Hepatocyte (in vitro differentiated cells): ENCODE data around the gene DCXR. TPM values are rescaled to one million over a fixed set of nuclear protein-coding genes. Genes with fewer than 3 reads are reported as not detected.

Experiments used
- DNase-seq: peaks from one replicate; pipeline ENCODE4 v3.0.0-alpha.2; 2016; ENCODE audit warnings: low spot score
- H2AFZ ChIP-seq: fragments of 200-600 bp; sonication (generic); 2 replicates; pipeline ENCODE4 v1.6.0; 2016; ENCODE audit warnings: antibody characterized with exemption, mild to moderate bottlenecking
- H3K27ac ChIP-seq: fragments of 200-600 bp; sonication (generic); 2 replicates; pipeline ENCODE4 v1.5.1; 2016; ENCODE audit warnings: mild to moderate bottlenecking
- H3K27me3 ChIP-seq: fragments of 200-600 bp; sonication (generic); 2 replicates; pipeline ENCODE4 v1.6.1; 2016
- H3K36me3 ChIP-seq: fragments of 200-600 bp; sonication (generic); replicated peaks from 2 replicates; pipeline ENCODE4 v1.5.1; 2016; ENCODE audit warnings: low read depth; ENCODE audit not compliant: insufficient read depth
- H3K4me1 ChIP-seq: fragments of 200-600 bp; sonication (generic); 2 replicates; pipeline ENCODE4 v1.5.1; 2016; ENCODE audit warnings: mild to moderate bottlenecking, moderate library complexity; ENCODE audit not compliant: insufficient read depth
- H3K4me2 ChIP-seq: fragments of 200-600 bp; sonication (generic); 2 replicates; pipeline ENCODE4 v1.6.0; 2016
- H3K4me3 ChIP-seq: fragments of 200-600 bp; sonication (generic); 2 replicates; pipeline ENCODE4 v1.5.1; 2016; ENCODE audit warnings: mild to moderate bottlenecking
- H3K79me2 ChIP-seq: fragments of 200-600 bp; sonication (generic); 2 replicates; pipeline ENCODE4 v1.6.0; 2017; ENCODE audit warnings: mild to moderate bottlenecking
- H3K9me2 ChIP-seq: fragments of 200-600 bp; sonication (generic); replicated peaks from 2 replicates; pipeline ENCODE4 v1.6.0; 2017; ENCODE audit warnings: mild to moderate bottlenecking; ENCODE audit not compliant: insufficient read depth
- H3K9me3 ChIP-seq: fragments of 200-600 bp; sonication (generic); 2 replicates; pipeline ENCODE4 v1.5.1; 2016; ENCODE audit warnings: low read depth, mild to moderate bottlenecking
- H4K20me1 ChIP-seq: fragments of 200-600 bp; sonication (generic); 2 replicates; pipeline ENCODE4 v1.6.0; 2016; ENCODE audit warnings: mild to moderate bottlenecking; ENCODE audit not compliant: insufficient read depth, poor library complexity, severe bottlenecking
- EZH2 ChIP-seq: fragments of 200-600 bp; sonication (generic); IDR thresholded peaks from 2 replicates; pipeline ENCODE4 v1.6.1; 2016; ENCODE audit warnings: antibody characterized with exemption, mild to moderate bottlenecking, borderline replicate concordance
- EZH2phosphoT487 ChIP-seq: fragments of 200-600 bp; sonication (generic); IDR thresholded peaks from one replicate; pipeline ENCODE4 v1.6.1; 2018; ENCODE audit warnings: antibody characterized with exemption, mild to moderate bottlenecking, low read depth, moderate library complexity; ENCODE audit not compliant: unreplicated experiment, severe bottlenecking
- WGBS: methylation state at CpG from one replicate; pipeline ENCODE4 v1.1.6; 2016; ENCODE audit warnings: low lambda C conversion rate; ENCODE audit errors: missing lambda C conversion rate; 5-methylcytosine and 5-hydroxymethylcytosine counted together
- polyA plus RNA-seq: library from polyadenylated mRNA; unstranded; fragments of >200 nt; fragmentation: Nextera tagmentation; extraction: Ambion mirVana; gene quantifications from 2 replicates; pipeline ENCODE4 v1.2.1, GENCODE V29; 2016
- total RNA-seq: library from RNA; depleted of rRNA; stranded (reverse); fragments of >200 nt; gene quantifications from 2 replicates; pipeline ENCODE4 v1.2.3, GENCODE V29; 2014
- TF ChIP-seq, protein P1 (sequence below): fragments of 200-600 bp; sonication (generic); IDR thresholded peaks from 2 replicates; pipeline ENCODE4 v1.5.1; 2016; ENCODE audit warnings: antibody characterized with exemption, mild to moderate bottlenecking; ENCODE audit not compliant: poor library complexity

The DCXR gene
- total and polyA plus RNA-seq, 2 experiments from 2014 or later, result 118 to 207 TPM

DNA sequence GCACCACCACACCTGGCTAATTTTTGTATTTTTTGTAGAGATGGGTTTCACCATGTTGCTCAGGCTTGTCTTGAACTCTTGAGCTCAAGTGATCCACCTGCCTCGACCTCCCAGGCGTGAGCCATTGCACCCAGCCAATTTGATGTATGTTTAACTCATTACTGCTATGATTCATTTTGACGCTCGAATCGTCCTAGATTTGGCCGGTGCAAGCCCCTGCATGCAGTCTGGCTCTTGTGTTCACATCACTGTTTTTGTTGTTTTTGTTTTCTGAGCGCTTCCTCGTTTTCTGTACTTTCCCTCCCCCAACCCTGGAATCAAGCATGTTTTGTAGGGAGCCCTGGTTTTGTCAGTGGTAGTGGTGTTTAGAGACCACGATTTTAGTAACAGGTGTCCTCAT, 35.9 kb upstream of the DCXR start:
- no peaks in the 10 kb centered on the region for H3K4me1 ChIP-seq
- no peak for DNase-seq
- no peaks in the 10 kb centered on the region for H3K79me2 ChIP-seq
- H3K27ac ChIP-seq, result no peak overlapping the region
- 87% methylated on average over 9 of the region's 9 CpGs for WGBS
- no peaks in the 10 kb centered on the region for H3K9me2 ChIP-seq
- no peak overlapping the region for H2AFZ ChIP-seq
- no peaks in the 10 kb centered on the region for H3K9me3 ChIP-seq
- H4K20me1 ChIP-seq, result no peaks in the 10 kb centered on the region
- H3K4me2 ChIP-seq, result no peak overlapping the region
- TF ChIP-seq, protein P1, sequence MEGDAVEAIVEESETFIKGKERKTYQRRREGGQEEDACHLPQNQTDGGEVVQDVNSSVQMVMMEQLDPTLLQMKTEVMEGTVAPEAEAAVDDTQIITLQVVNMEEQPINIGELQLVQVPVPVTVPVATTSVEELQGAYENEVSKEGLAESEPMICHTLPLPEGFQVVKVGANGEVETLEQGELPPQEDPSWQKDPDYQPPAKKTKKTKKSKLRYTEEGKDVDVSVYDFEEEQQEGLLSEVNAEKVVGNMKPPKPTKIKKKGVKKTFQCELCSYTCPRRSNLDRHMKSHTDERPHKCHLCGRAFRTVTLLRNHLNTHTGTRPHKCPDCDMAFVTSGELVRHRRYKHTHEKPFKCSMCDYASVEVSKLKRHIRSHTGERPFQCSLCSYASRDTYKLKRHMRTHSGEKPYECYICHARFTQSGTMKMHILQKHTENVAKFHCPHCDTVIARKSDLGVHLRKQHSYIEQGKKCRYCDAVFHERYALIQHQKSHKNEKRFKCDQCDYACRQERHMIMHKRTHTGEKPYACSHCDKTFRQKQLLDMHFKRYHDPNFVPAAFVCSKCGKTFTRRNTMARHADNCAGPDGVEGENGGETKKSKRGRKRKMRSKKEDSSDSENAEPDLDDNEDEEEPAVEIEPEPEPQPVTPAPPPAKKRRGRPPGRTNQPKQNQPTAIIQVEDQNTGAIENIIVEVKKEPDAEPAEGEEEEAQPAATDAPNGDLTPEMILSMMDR, result no peak
- no peak for TF ChIP-seq EZH2phosphoT487
- TF ChIP-seq EZH2, result no peak
- H3K27me3 ChIP-seq, result no peaks in the 10 kb centered on the region
- no peaks in the 10 kb centered on the region for H3K36me3 ChIP-seq
- H3K4me3 ChIP-seq, result no peak overlapping the region

DNA sequence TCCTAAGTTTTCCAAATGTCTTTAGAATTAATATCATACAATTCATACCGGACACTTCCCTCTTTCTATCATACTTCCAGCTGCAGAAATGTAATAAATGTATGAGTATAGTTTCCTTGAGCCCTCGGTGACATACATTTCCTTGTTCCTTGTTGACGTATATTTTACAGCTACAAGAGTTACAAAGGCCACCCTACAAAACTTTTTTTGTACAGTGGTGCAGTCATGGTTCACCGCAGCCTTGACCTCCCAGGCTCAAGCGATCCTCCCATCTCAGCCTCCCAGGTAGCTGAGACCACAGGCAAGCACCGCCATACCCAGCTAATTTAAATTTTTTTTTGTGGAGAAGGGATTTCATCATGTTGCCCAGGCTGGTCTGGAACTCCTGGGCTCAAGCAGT, 35.3 kb upstream of the DCXR start:
- no peak overlapping the region for H3K4me2 ChIP-seq
- DNase-seq, result no peak
- no peak overlapping the region for H2AFZ ChIP-seq
- no peak overlapping the region for H3K27ac ChIP-seq
- 80% methylated on average over 6 of the region's 6 CpGs for whole genome bisulfite sequencing
- H3K27me3 ChIP-seq, result no peaks in the 10 kb centered on the region
- H3K9me2 ChIP-seq, result no peaks in the 10 kb centered on the region
- H4K20me1 ChIP-seq, result no peaks in the 10 kb centered on the region
- H3K4me1 ChIP-seq, result no peaks in the 10 kb centered on the region
- H3K4me3 ChIP-seq, result no peak overlapping the region
- no peaks in the 10 kb centered on the region for H3K36me3 ChIP-seq
- no peaks in the 10 kb centered on the region for H3K9me3 ChIP-seq
- TF ChIP-seq, protein P1, result no peak
- no peak for TF ChIP-seq EZH2phosphoT487
- TF ChIP-seq EZH2, result no peak
- no peaks in the 10 kb centered on the region for H3K79me2 ChIP-seq

DNA sequence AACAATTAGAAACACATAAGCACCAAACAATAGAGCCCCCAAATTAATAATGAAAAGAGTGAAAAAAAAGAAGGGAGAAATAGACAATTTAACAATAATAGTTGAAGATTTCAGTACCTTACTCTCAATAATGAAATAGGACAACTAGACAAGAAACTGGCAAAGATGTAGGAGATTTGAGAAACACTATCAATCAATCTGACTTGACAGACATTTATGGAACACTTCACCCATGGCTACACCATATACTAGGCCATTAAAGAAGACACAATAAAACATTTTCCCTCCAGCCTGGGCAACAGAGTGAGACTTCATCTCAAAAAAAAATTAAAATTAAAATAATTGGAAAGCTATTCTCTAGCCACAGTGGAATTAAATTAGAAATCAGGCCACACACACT, 33.1 kb upstream of the DCXR start:
- H3K9me2 ChIP-seq, result no peaks in the 10 kb centered on the region
- no peaks in the 10 kb centered on the region for H3K36me3 ChIP-seq
- H3K4me2 ChIP-seq, result no peak overlapping the region
- no peak for DNase-seq
- peaks cover 5% of the 10 kb centered on the region for H3K4me1 ChIP-seq
- no peak overlapping the region for H3K27ac ChIP-seq
- H2AFZ ChIP-seq, result no peak overlapping the region
- TF ChIP-seq EZH2, result no peak
- TF ChIP-seq EZH2phosphoT487, result no peak
- TF ChIP-seq, protein P1, result no peak
- H3K79me2 ChIP-seq, result peaks cover 9% of the 10 kb centered on the region
- H3K27me3 ChIP-seq, result no peaks in the 10 kb centered on the region
- no peaks in the 10 kb centered on the region for H4K20me1 ChIP-seq
- no peak overlapping the region for H3K4me3 ChIP-seq
- H3K9me3 ChIP-seq, result no peaks in the 10 kb centered on the region
